ENCODE measurements around the gene USP5. TPM values are rescaled to one million over a fixed set of nuclear protein-coding genes. Genes with fewer than 3 reads are reported as not detected.

USP5 gene
- total RNA-seq, 4 donors from 2014 or later = 50.6 to 60.0 (median 54.0) TPM

- H3K4me1 ChIP-seq = peaks cover 11 to 29% (median 24%) of the 10 kb centered on the region in 3 donors
- H3K4me3 ChIP-seq = peak within 1 kb of the TSS; percentile 58 to 86 (median 71)
- TF ChIP-seq POLR2A (IDR thresholded peaks at IDR 0.05) (peak in 3 of 4 donors; percentile 59 to 81 (median 79)), CTCF (IDR thresholded peaks at IDR 0.05) (peak in 1 of 6 experiments; percentile 5)
- H3K9me3 ChIP-seq = no peaks in the 10 kb centered on the region
- H3K27ac ChIP-seq = peak within 1 kb of the TSS; percentile 92 to 99 (median 97)
- intact Hi-C loops (cut with DNase I) = no loop called here
- peaks cover 8 to 45% (median 10%) of the 10 kb centered on the region in 3 donors for H3K36me3 ChIP-seq
- 1% methylated on average over 19 to 25 of the region's 37 CpGs for WGBS, 2 donors
- H3K27me3 ChIP-seq = no peaks in the 10 kb centered on the region
- peak; percentile 92 for DNase-seq
Measured at GRCh38 chr12:6851153-6851920, 613 bp upstream of the USP5 start, which contains the start of gene CDCA3. CDCA3 (minus strand) TSS chr12:6851286; CDS start chr12:6850952, 334 bp downstream.

GRCh38 chr12:6852651-6853354 is 853 bp downstream of the USP5 start:
- Histone ChIP-seq H3K4me1 (peaks cover 11 to 29% (median 24%) of the 10 kb centered on the region in 3 donors), H3K36me3 (peaks cover 19 to 45% (median 24%) of the 10 kb centered on the region in 3 donors), H3K27ac (peak overlapping the region; percentile 92 to 99 (median 97)), H3K4me3 (peak overlapping the region; percentile 58 to 86 (median 71)), H3K9me3 (no peaks in the 10 kb centered on the region), H3K27me3 (no peaks in the 10 kb centered on the region)
- WGBS, 2 donors = 0 to 1% methylated on average over 8 to 11 of the region's 18 CpGs
- DNase-seq = no peak
- intact Hi-C loops (cut with DNase I) = no loop called here
- no peak for TF ChIP-seq CTCF (IDR thresholded peaks at IDR 0.05)
- peak in 1 of 4 donors; percentile 39 for TF ChIP-seq POLR2A (IDR thresholded peaks at IDR 0.05)

GRCh38 chr12:6853626-6854025 is 1.7 kb downstream of the USP5 start:
- H3K9me3 ChIP-seq = no peaks in the 10 kb centered on the region
- no peak for TF ChIP-seq CTCF (IDR thresholded peaks at IDR 0.05)
- no peak for TF ChIP-seq POLR2A (IDR thresholded peaks at IDR 0.05)
- H3K4me1 ChIP-seq = peaks cover 11 to 29% (median 24%) of the 10 kb centered on the region in 3 donors
- H3K36me3 ChIP-seq = peaks cover 27 to 47% (median 30%) of the 10 kb centered on the region in 3 donors
- peak overlapping the region; percentile 92 to 99 (median 97) for H3K27ac ChIP-seq
- DNase-seq = no peak
- no peaks in the 10 kb centered on the region for H3K27me3 ChIP-seq
- WGBS, 2 donors = 29 to 56% methylated on average over 1 of the region's 1 CpG
- H3K4me3 ChIP-seq = peak overlapping the region in 2 of 4 donors; percentile 58 to 86
- intact Hi-C loops (cut with DNase I) = no loop called here

- TF ChIP-seq POLR2A (IDR thresholded peaks at IDR 0.05) = no peak
- no peak for TF ChIP-seq CTCF (IDR thresholded peaks at IDR 0.05)
- 71 to 86% methylated on average over 3 to 6 of the region's 6 CpGs for WGBS, 2 donors
- Histone ChIP-seq H3K9me3 (no peaks in the 10 kb centered on the region), H3K27me3 (no peaks in the 10 kb centered on the region), H3K36me3 (peaks cover 30 to 47% (median 34%) of the 10 kb centered on the region in 3 donors), H3K4me3 (no peak overlapping the region), H3K4me1 (peaks cover 11 to 29% (median 24%) of the 10 kb centered on the region in 3 donors), H3K27ac (peak overlapping the region; percentile 92 to 99 (median 97))
- no peak for DNase-seq
- intact Hi-C loops (cut with DNase I) = no loop called here
Measured at GRCh38 chr12:6854036-6854435, 2.1 kb downstream of the USP5 start.

Measured in esophagus squamous epithelium (tissue), 5 donors.